HepG2 (cell line): ENCODE results near the gene PGK1. TPM values are rescaled to one million over a fixed set of nuclear protein-coding genes. Genes with fewer than 3 reads are reported as not detected.
A peak's percentile ranks its signal among the peaks of the same experiment; 100 is the strongest.

ENCODE experiments used
- AKNA ChIP-seq: sonication (generic); formaldehyde crosslinking; IDR thresholded peaks from 2 replicates; pipeline ENCODE4 v1.4.0; 2020; ENCODE audit warnings: missing genetic modification reagents, borderline replicate concordance
- CCDC6 ChIP-seq: sonication (generic); formaldehyde crosslinking; IDR thresholded peaks from 2 replicates; pipeline ENCODE4 v1.8.1; 2022; ENCODE audit warnings: mild to moderate bottlenecking, missing genetic modification reagents, moderate library complexity
- GABPA ChIP-seq, 2 experiments: IDR thresholded peaks; 2 replicates each; pipeline ENCODE4 v1.6.1; 2011 to 2016; ENCODE audit warnings: low read depth in 2 of 2, low read length in 1 of 2, missing biosample characterization in 1 of 2, missing genetic modification characterization in 1 of 2
- GFI1 ChIP-seq: sonication (generic); formaldehyde crosslinking; IDR thresholded peaks from 2 replicates; pipeline ENCODE4 v1.5.0; 2020; ENCODE audit warnings: missing genetic modification reagents, mild to moderate bottlenecking, borderline replicate concordance
- HMGXB3 ChIP-seq: sonication (generic); formaldehyde crosslinking; IDR thresholded peaks from 2 replicates; pipeline ENCODE4 v1.4.0; 2020; ENCODE audit warnings: missing genetic modification reagents, borderline replicate concordance
- KDM2A ChIP-seq: sonication (generic); formaldehyde crosslinking; IDR thresholded peaks from 2 replicates; pipeline ENCODE4 v1.4.0; 2020; ENCODE audit warnings: low read depth, missing genetic modification reagents, borderline replicate concordance
- MAFF ChIP-seq: IDR thresholded peaks from 2 replicates; pipeline ENCODE4 v1.6.1; 2011; ENCODE audit warnings: low read depth, low read length, improper control_type of control experiment
- NFYC ChIP-seq: IDR thresholded peaks from 2 replicates; pipeline ENCODE4 v1.6.1; 2016; ENCODE audit warnings: missing genetic modification reagents, missing compliant biosample characterization
- PHB2 ChIP-seq: fragments of 450-650 bp; IDR thresholded peaks from 2 replicates; pipeline ENCODE4 v1.6.1; 2018; ENCODE audit not compliant: partially characterized antibody
- PHF21A ChIP-seq: sonication (generic); formaldehyde crosslinking; IDR thresholded peaks from 2 replicates; pipeline ENCODE4 v1.5.0; 2020; ENCODE audit warnings: mild to moderate bottlenecking, missing genetic modification reagents
- PPARG ChIP-seq: conservative IDR thresholded peaks from 2 replicates; pipeline ENCODE4 v1.6.1; 2016; ENCODE audit warnings: missing biosample characterization, missing genetic modification reagents
- SALL2 ChIP-seq: sonication (generic); formaldehyde crosslinking; IDR thresholded peaks from 2 replicates; pipeline ENCODE4 v1.8.1; 2023; ENCODE audit warnings: mild to moderate bottlenecking, missing genetic modification reagents, inconsistent platforms
- SIN3B ChIP-seq: fragments of 150-350 bp; IDR thresholded peaks from 2 replicates; pipeline ENCODE4 v1.6.1; 2014; ENCODE audit warnings: low read length
- SMAD9 ChIP-seq: sonication (generic); formaldehyde crosslinking; IDR thresholded peaks from 2 replicates; pipeline ENCODE4 v1.5.1; 2020; ENCODE audit warnings: mild to moderate bottlenecking, missing genetic modification reagents
- SRY ChIP-seq: sonication (generic); formaldehyde crosslinking; IDR thresholded peaks from 2 replicates; pipeline ENCODE4 v1.8.0; 2022; ENCODE audit warnings: mild to moderate bottlenecking, missing genetic modification reagents
- U2AF2 ChIP-seq: fragments of 200-400 bp; formaldehyde crosslinking; IDR thresholded peaks from 2 replicates; pipeline ENCODE4 v1.6.1; 2017; ENCODE audit warnings: low read depth, mild to moderate bottlenecking, low read length
- ZNF18 ChIP-seq: sonication (generic); formaldehyde crosslinking; IDR thresholded peaks from 2 replicates; pipeline ENCODE4 v1.8.0; 2022; ENCODE audit warnings: mild to moderate bottlenecking, missing genetic modification reagents; ENCODE audit not compliant: insufficient replicate concordance
- ZNF7 ChIP-seq: IDR thresholded peaks from 2 replicates; pipeline ENCODE4 v1.6.1; 2016; ENCODE audit warnings: missing biosample characterization, missing genetic modification reagents
- polyA plus RNA-seq, 8 experiments: library from polyadenylated mRNA; depleted of rRNA in 3 of 8; stranded (reverse) in 7 of 8; unstranded in 1 of 8; fragments of >200 nt; fragmentation: Illumina TruSeq in 4 of 8; extraction: Trizol in 4 of 8; gene quantifications; 2 replicates each; pipeline versions ENCODE4 v1.2.1 to v1.2.3, GENCODE V29; 2011 to 2016; ENCODE audit warnings: low read depth in 4 of 8, missing spikeins in 1 of 8, mixed read lengths in 1 of 8; ENCODE audit not compliant: insufficient read depth in 1 of 8
- total RNA-seq, 5 experiments: library from RNA; depleted of rRNA; stranded (reverse); fragments of >200 nt; fragmentation: Illumina TruSeq; extraction: Trizol; gene quantifications; 2 replicates each; pipeline ENCODE4 v1.2.3, GENCODE V29; 2016; ENCODE audit warnings: low read depth in 1 of 5

Gene PGK1
- total and polyA plus RNA-seq, 2 of the 13 experiments (the other 11 are each of a cell fraction or from before 2014, with no cell fraction given), result 325 to 1,274 TPM

GRCh38 chrX:78139160-78140123 lies 35.4 kb downstream of the PGK1 start, which contains the start of gene TAF9B (continued):
- TF ChIP-seq AKNA (CRISPR knock-in tag) (no peak), SRY (no peak), GABPA (IDR thresholded peaks at IDR 0.05; ENCODE audit: low read depth, low read length) (no peak), GABPA (CRISPR knock-in tag; IDR thresholded peaks at IDR 0.05; ENCODE audit: low read depth) (peak; percentile 40; the same call in 1 of the 2 replicates), PHB2 (no peak), CCDC6 (CRISPR knock-in tag) (no peak), PHF21A (CRISPR knock-in tag) (no peak), U2AF2 (no peak), GFI1 (CRISPR knock-in tag) (no peak), ZNF7 (CRISPR knock-in tag) (no peak), SIN3B (no peak), HMGXB3 (CRISPR knock-in tag) (peak; percentile 56; the same call in 1 of the 2 replicates), NFYC (CRISPR knock-in tag) (no peak), PPARG (CRISPR knock-in tag) (no peak), ZNF18 (CRISPR knock-in tag) (no peak), KDM2A (CRISPR knock-in tag) (peak; percentile 99), SALL2 (CRISPR knock-in tag) (no peak; the same call in 1 of the 2 replicates), SMAD9 (CRISPR knock-in tag) (0 out of 2 replicates have a peak, but pooled peaks have one; percentile 13), MAFF (no peak)
